ENCODE data around the gene PANX1.
"Not testable (repeated sequence)": the region's sequence is repeated elsewhere in the genome, so short reads cannot be mapped to it uniquely, and the experiment has no call there.

The PANX1 gene

GRCh38 chr11:94150056-94150455 is 21.4 kb downstream of the PANX1 start:
- DNase-seq (ENCODE audit: low spot score) = no peak

- no peak for DNase-seq (ENCODE audit: low spot score)
These were observed 22.4 kb downstream of the PANX1 start for GRCh38 chr11:94150704-94151685.

- DNase-seq (ENCODE audit: low spot score) = peak; percentile 83
These were observed 23.4 kb downstream of the PANX1 start for GRCh38 chr11:94151903-94152677.

- DNase-seq (ENCODE audit: low spot score) = no peak
These were observed 24.0 kb downstream of the PANX1 start for GRCh38 chr11:94152678-94153065.

GRCh38 chr11:94153320-94153719 is 24.7 kb downstream of the PANX1 start:
- no peak for DNase-seq (ENCODE audit: low spot score)

- DNase-seq (ENCODE audit: low spot score) = no peak
These were observed 25.6 kb downstream of the PANX1 start for GRCh38 chr11:94154095-94154856.

GRCh38 chr11:94157339-94157738 is 28.7 kb downstream of the PANX1 start:
- DNase-seq (ENCODE audit: low spot score) = not testable (repeated sequence)

- no peak for DNase-seq (ENCODE audit: low spot score)
These were observed 40.2 kb downstream of the PANX1 start for GRCh38 chr11:94168882-94169281.

GRCh38 chr11:94169516-94169915 is 40.9 kb downstream of the PANX1 start:
- no peak for DNase-seq (ENCODE audit: low spot score)

GRCh38 chr11:94169930-94170545 is 41.4 kb downstream of the PANX1 start:
- DNase-seq (ENCODE audit: low spot score) = no peak

- DNase-seq (ENCODE audit: low spot score) = no peak
These were observed 42.3 kb downstream of the PANX1 start for GRCh38 chr11:94170953-94171352.

GRCh38 chr11:94171693-94172440 is 43.2 kb downstream of the PANX1 start:
- peak; percentile 77 for DNase-seq (ENCODE audit: low spot score)

GRCh38 chr11:94175535-94175934 is 46.9 kb downstream of the PANX1 start:
- peak; percentile 86 for DNase-seq (ENCODE audit: low spot score)

GRCh38 chr11:94178331-94178730 is 49.7 kb downstream of the PANX1 start:
- no peak for DNase-seq (ENCODE audit: low spot score)

GRCh38 chr11:94179696-94180095 is 51.1 kb downstream of the PANX1 start:
- no peak for DNase-seq (ENCODE audit: low spot score)

- no peak for DNase-seq (ENCODE audit: low spot score)
These were observed 52.9 kb downstream of the PANX1 start for GRCh38 chr11:94181526-94181925.

- no peak for DNase-seq (ENCODE audit: low spot score)
These were observed 53.3 kb downstream of the PANX1 start for GRCh38 chr11:94181943-94182342.

- no peak for DNase-seq (ENCODE audit: low spot score)
These were observed 54.7 kb downstream of the PANX1 start for GRCh38 chr11:94183251-94183885.

- no peak for DNase-seq (ENCODE audit: low spot score)
These were observed 55.2 kb downstream of the PANX1 start for GRCh38 chr11:94183886-94184264.

GRCh38 chr11:94184362-94184761 is 55.7 kb downstream of the PANX1 start:
- no peak for DNase-seq (ENCODE audit: low spot score)

- no peak for DNase-seq (ENCODE audit: low spot score)
These were observed 56.2 kb downstream of the PANX1 start for GRCh38 chr11:94184846-94185245.

Measured in GM03348 (cell line).